Endometrium (tissue), 2 donors: ENCODE data around the gene VDAC1.
"Not testable (repeated sequence)": the region's sequence is repeated elsewhere in the genome, so short reads cannot be mapped to it uniquely, and the experiment has no call there.

Experiments
- FAIRE-seq: peaks from 2 replicates; lab custom pipeline; 2012; peaks lifted over from hg19 to GRCh38; lab: Jason Lieb, UNC
- donor health status: control.
- donor health status: control.

The VDAC1 gene

GRCh38 chr5:133939668-133940067, 65.1 kb downstream of the VDAC1 start:
- no peak for FAIRE-seq

- FAIRE-seq: no peak
Observed at GRCh38 chr5:133938929-133939328, 65.8 kb downstream of the VDAC1 start.

- no peak for FAIRE-seq
Observed at GRCh38 chr5:133938039-133938821, 66.5 kb downstream of the VDAC1 start.

- not testable (repeated sequence) for FAIRE-seq
Observed at GRCh38 chr5:133937628-133938027, 67.1 kb downstream of the VDAC1 start.

- no peak for FAIRE-seq
Observed at GRCh38 chr5:133936651-133937015, 68.1 kb downstream of the VDAC1 start.

- not testable (repeated sequence) for FAIRE-seq
Observed at GRCh38 chr5:133935991-133936650, 68.7 kb downstream of the VDAC1 start.

- FAIRE-seq: no peak
Observed at GRCh38 chr5:133935667-133935940, 69.2 kb downstream of the VDAC1 start.

- no peak for FAIRE-seq
Observed at GRCh38 chr5:133934822-133935666, 69.7 kb downstream of the VDAC1 start.

GRCh38 chr5:133934311-133934710, 70.5 kb downstream of the VDAC1 start:
- FAIRE-seq: no peak

- no peak for FAIRE-seq
Observed at GRCh38 chr5:133933670-133934295, 71.0 kb downstream of the VDAC1 start.

GRCh38 chr5:133933169-133933509, 71.6 kb downstream of the VDAC1 start:
- FAIRE-seq: no peak

GRCh38 chr5:133932441-133933168, 72.2 kb downstream of the VDAC1 start:
- no peak for FAIRE-seq

GRCh38 chr5:133931546-133931945, 73.2 kb downstream of the VDAC1 start:
- FAIRE-seq: no peak

- FAIRE-seq: no peak
Observed at GRCh38 chr5:133930813-133931090, 74.0 kb downstream of the VDAC1 start.

- no peak for FAIRE-seq
Observed at GRCh38 chr5:133930061-133930812, 74.5 kb downstream of the VDAC1 start.

- no peak for FAIRE-seq
Observed at GRCh38 chr5:133928587-133929393, 76.0 kb downstream of the VDAC1 start.

GRCh38 chr5:133927300-133928180, 77.2 kb downstream of the VDAC1 start:
- FAIRE-seq: no peak

- FAIRE-seq: no peak
Observed at GRCh38 chr5:133926489-133927299, 78.1 kb downstream of the VDAC1 start.
